ENCODE measurements around the gene ARHGAP24.

Gene ARHGAP24

GRCh38 chr4:86034616-86035015, 559.7 kb downstream of the ARHGAP24 start:
- DNase-seq (ENCODE audit: low read depth, low spot score): no peak
- in situ Hi-C loops (cut with HindIII; ENCODE audit: low sequenced_read_pairs): no loop called here
- TF ChIP-seq CTCF (IDR thresholded peaks at IDR 0.05; ENCODE audit: low read depth, low read length): no peak
- no peak overlapping the region for H3K4me3 ChIP-seq (ENCODE audit: low read depth, low read length)

- DNase-seq (ENCODE audit: low read depth, low spot score): peak; percentile 13
- in situ Hi-C loops (cut with HindIII; ENCODE audit: low sequenced_read_pairs): no loop called here
- no peak for TF ChIP-seq CTCF (IDR thresholded peaks at IDR 0.05; ENCODE audit: low read depth, low read length)
- no peak overlapping the region for H3K4me3 ChIP-seq (ENCODE audit: low read depth, low read length)
Measured at GRCh38 chr4:86035688-86036087, 560.7 kb downstream of the ARHGAP24 start.

GRCh38 chr4:86036736-86037135, 561.8 kb downstream of the ARHGAP24 start:
- peak; percentile 76 for DNase-seq (ENCODE audit: low read depth, low spot score)
- no peak overlapping the region for H3K4me3 ChIP-seq (ENCODE audit: low read depth, low read length)
- TF ChIP-seq CTCF (IDR thresholded peaks at IDR 0.05; ENCODE audit: low read depth, low read length): no peak
- in situ Hi-C loops (cut with HindIII; ENCODE audit: low sequenced_read_pairs): no loop called here

GRCh38 chr4:86038037-86038436, 563.1 kb downstream of the ARHGAP24 start:
- in situ Hi-C loops (cut with HindIII; ENCODE audit: low sequenced_read_pairs): no loop called here
- TF ChIP-seq CTCF (IDR thresholded peaks at IDR 0.05; ENCODE audit: low read depth, low read length): no peak
- H3K4me3 ChIP-seq (ENCODE audit: low read depth, low read length): no peak overlapping the region
- no peak for DNase-seq (ENCODE audit: low read depth, low spot score)

- TF ChIP-seq CTCF (IDR thresholded peaks at IDR 0.05; ENCODE audit: low read depth, low read length): peak; percentile 47
- DNase-seq (ENCODE audit: low read depth, low spot score): peak; percentile 68
- no peak overlapping the region for H3K4me3 ChIP-seq (ENCODE audit: low read depth, low read length)
- in situ Hi-C loops (cut with HindIII; ENCODE audit: low sequenced_read_pairs): no loop called here
Measured at GRCh38 chr4:86043755-86044592, 569.0 kb downstream of the ARHGAP24 start.

GRCh38 chr4:86044593-86044985, 569.6 kb downstream of the ARHGAP24 start:
- in situ Hi-C loops (cut with HindIII; ENCODE audit: low sequenced_read_pairs): no loop called here

More at GRCh38 chr4:86044593-86044985, 569.6 kb downstream of the ARHGAP24 start:
- TF ChIP-seq CTCF (IDR thresholded peaks at IDR 0.05; ENCODE audit: low read depth, low read length): no peak
- no peak overlapping the region for H3K4me3 ChIP-seq (ENCODE audit: low read depth, low read length)
- DNase-seq (ENCODE audit: low read depth, low spot score): no peak

Measured in astrocyte of the spinal cord (primary cell).